Activated effector memory CD4-positive, alpha-beta T cell treated with Interleukin-2 at 50 U/mL for 16 hours (primary cell): ENCODE data around the gene C2orf69.

Experiments
- DNase-seq: peaks from one replicate; pipeline ENCODE4 v3.0.0-alpha.2; 2020

Gene C2orf69

GRCh38 chr2:199916980-199917379, 5.9 kb downstream of the C2orf69 start:
- no peak for DNase-seq

GRCh38 chr2:199922856-199923255, 11.8 kb downstream of the C2orf69 start:
- DNase-seq: no peak

GRCh38 chr2:199923924-199924323, 12.8 kb downstream of the C2orf69 start:
- no peak for DNase-seq

- DNase-seq: no peak
Observed at GRCh38 chr2:199926806-199927205, 15.7 kb downstream of the C2orf69 start.

- no peak for DNase-seq
Observed at GRCh38 chr2:199928226-199928625, 17.1 kb downstream of the C2orf69 start.

- DNase-seq: no peak
Observed at GRCh38 chr2:199928626-199929025, 17.5 kb downstream of the C2orf69 start.

- no peak for DNase-seq
Observed at GRCh38 chr2:199929262-199929661, 18.2 kb downstream of the C2orf69 start.

- DNase-seq: no peak
Observed at GRCh38 chr2:199932312-199932855, 21.3 kb downstream of the C2orf69 start.

GRCh38 chr2:199933466-199933865, 22.4 kb downstream of the C2orf69 start:
- no peak for DNase-seq

GRCh38 chr2:199936554-199936953, 25.5 kb downstream of the C2orf69 start:
- DNase-seq: no peak

GRCh38 chr2:199940373-199940772, 29.3 kb downstream of the C2orf69 start:
- DNase-seq: no peak

- no peak for DNase-seq
Observed at GRCh38 chr2:199943373-199943772, 32.3 kb downstream of the C2orf69 start.

GRCh38 chr2:199946196-199946595, 35.1 kb downstream of the C2orf69 start:
- DNase-seq: no peak

- DNase-seq: no peak
Observed at GRCh38 chr2:199946836-199947235, 35.7 kb downstream of the C2orf69 start.

GRCh38 chr2:199950396-199950795, 39.3 kb downstream of the C2orf69 start:
- DNase-seq: no peak

- no peak for DNase-seq
Observed at GRCh38 chr2:199951023-199951422, 39.9 kb downstream of the C2orf69 start.

- DNase-seq: no peak
Observed at GRCh38 chr2:199955007-199955338, 43.9 kb downstream of the C2orf69 start.

GRCh38 chr2:199955339-199956061, 44.4 kb downstream of the C2orf69 start, which contains the start of the genes MAIP1 and TYW5:
MAIP1 (plus strand) TSS chr2:199955582; CDS start chr2:199955799, 217 bp downstream.
TYW5 (minus strand) TSS chr2:199955491; CDS start chr2:199955470, 21 bp downstream.
- DNase-seq: peak; percentile 70

GRCh38 chr2:199956062-199956380, 44.9 kb downstream of the C2orf69 start:
- DNase-seq: no peak

- DNase-seq: no peak
Observed at GRCh38 chr2:199958014-199958413, 46.9 kb downstream of the C2orf69 start.

GRCh38 chr2:199962203-199962602, 51.1 kb downstream of the C2orf69 start:
- DNase-seq: no peak

GRCh38 chr2:199966405-199966804, 55.3 kb downstream of the C2orf69 start:
- no peak for DNase-seq

GRCh38 chr2:199966976-199967375, 55.9 kb downstream of the C2orf69 start:
- DNase-seq: no peak

GRCh38 chr2:199968126-199968525, 57.0 kb downstream of the C2orf69 start:
- no peak for DNase-seq

GRCh38 chr2:199972088-199972626, 61.1 kb downstream of the C2orf69 start:
- DNase-seq: no peak
